ENCODE results near the gene OMD. TPM values are rescaled to one million over a fixed set of nuclear protein-coding genes. Genes with fewer than 3 reads are reported as not detected.
"Not testable (repeated sequence)": the region's sequence is repeated elsewhere in the genome, so short reads cannot be mapped to it uniquely, and the experiment has no call there.

OMD gene
- total and polyA plus RNA-seq, 9 of the 15 experiments (the other 6 are each of a cell fraction or from before 2014, with no cell fraction given) = 0.21 TPM; not detected in 8

DNA sequence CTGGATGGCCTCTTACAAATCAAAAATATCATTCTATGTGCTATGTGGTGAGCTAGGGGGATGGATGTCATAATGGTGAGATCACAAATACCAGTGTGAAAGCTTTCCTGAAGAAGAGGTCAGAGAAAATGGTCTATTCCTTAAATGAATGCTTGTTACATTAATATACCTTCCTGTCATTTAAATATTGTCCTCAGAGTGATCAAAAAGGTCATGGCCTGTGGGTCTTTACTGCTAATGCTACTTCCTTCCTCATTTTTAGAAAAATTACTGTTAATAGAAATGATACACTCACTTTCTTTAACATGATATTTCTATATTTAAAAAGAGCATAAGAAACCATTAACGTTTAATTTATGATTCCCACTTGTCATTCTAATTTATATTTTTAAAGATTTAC, 9.7 kb downstream of the OMD start:
- no peak for ATAC-seq
- no peak overlapping the region for H3K4me3 ChIP-seq
- H3K9ac ChIP-seq (ENCODE audit: insufficient read depth in 1 of 2, low read depth in 2 of 2, low read length in 2 of 2) = no peak overlapping the region
- no peaks in the 10 kb centered on the region for H3K9me3 ChIP-seq (replicated peaks; ENCODE audit: control insufficient read depth, insufficient read depth, low read depth, low read length)
- no peak overlapping the region for H3K27ac ChIP-seq (ENCODE audit: extremely low read depth, low read depth, low read length)
- 20% methylated on average over 1 of the region's 1 CpG for WGBS (ENCODE audit: insufficient coverage, low coverage, missing lambda C conversion rate)
- H3K79me2 ChIP-seq (ENCODE audit: control insufficient read depth, insufficient read depth, low read length) = no peaks in the 10 kb centered on the region
- POLR2A ChIA-PET = no interaction called here
- TF ChIP-seq, protein P1, sequence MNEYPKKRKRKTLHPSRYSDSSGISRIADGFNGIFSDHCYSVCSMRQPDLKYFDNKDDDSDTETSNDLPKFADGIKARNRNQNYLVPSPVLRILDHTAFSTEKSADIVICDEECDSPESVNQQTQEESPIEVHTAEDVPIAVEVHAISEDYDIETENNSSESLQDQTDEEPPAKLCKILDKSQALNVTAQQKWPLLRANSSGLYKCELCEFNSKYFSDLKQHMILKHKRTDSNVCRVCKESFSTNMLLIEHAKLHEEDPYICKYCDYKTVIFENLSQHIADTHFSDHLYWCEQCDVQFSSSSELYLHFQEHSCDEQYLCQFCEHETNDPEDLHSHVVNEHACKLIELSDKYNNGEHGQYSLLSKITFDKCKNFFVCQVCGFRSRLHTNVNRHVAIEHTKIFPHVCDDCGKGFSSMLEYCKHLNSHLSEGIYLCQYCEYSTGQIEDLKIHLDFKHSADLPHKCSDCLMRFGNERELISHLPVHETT (CRISPR knock-in tag; conservative IDR thresholded peaks at IDR 0.05 in 1 of 2, IDR thresholded peaks at IDR 0.05 in 1 of 2) = no peak
- TF ChIP-seq HMG20B (CRISPR knock-in tag; IDR thresholded peaks at IDR 0.05) (no peak), POLR3A (IDR thresholded peaks at IDR 0.05; ENCODE audit: borderline replicate concordance, extremely low read depth, insufficient read depth, insufficient read length) (no peak), TCF7 (IDR thresholded peaks at IDR 0.05; ENCODE audit: borderline replicate concordance) (no peak)
- BruUV-seq (replicated peaks) = no TSS peak
- no peaks in the 10 kb centered on the region for H4K20me1 ChIP-seq (replicated peaks; ENCODE audit: control insufficient read depth, insufficient read depth, low read length)
- in situ Hi-C loops (cut with MboI) (no loop called here), intact Hi-C loops (cut with micrococcal nuclease) (no loop called here)
- no peaks in the 10 kb centered on the region; a peak in 1 of 5 replicates for H3K4me1 ChIP-seq (replicated peaks in 1 of 2; ENCODE audit: control insufficient read depth in 2 of 2, insufficient read depth in 2 of 2, low read length in 2 of 2)
- no peaks in the 10 kb centered on the region; the same call in 2 of the 3 replicates for H3K36me3 ChIP-seq (ENCODE audit: control insufficient read depth, insufficient read depth, low read length)
- no peak for FAIRE-seq
- no peaks in the 10 kb centered on the region for H3K9me1 ChIP-seq (ENCODE audit: control insufficient read depth, insufficient read depth, low read length)
- H3K4me2 ChIP-seq (ENCODE audit: insufficient read depth, low read length) = no peak overlapping the region
- no peak for DNase-seq (ENCODE audit: extremely low read depth in 1 of 4, low spot score in 3 of 4)
- CTCF ChIA-PET (ENCODE audit: low intra/inter-chr PET ratio) = no interaction called here
- H3K27me3 ChIP-seq (ENCODE audit: control insufficient read depth in 2 of 2, insufficient read depth in 2 of 2, low read length in 2 of 2) = no peaks in the 10 kb centered on the region
- no peak overlapping the region for H2AFZ ChIP-seq (ENCODE audit: low read depth, low read length)

DNA sequence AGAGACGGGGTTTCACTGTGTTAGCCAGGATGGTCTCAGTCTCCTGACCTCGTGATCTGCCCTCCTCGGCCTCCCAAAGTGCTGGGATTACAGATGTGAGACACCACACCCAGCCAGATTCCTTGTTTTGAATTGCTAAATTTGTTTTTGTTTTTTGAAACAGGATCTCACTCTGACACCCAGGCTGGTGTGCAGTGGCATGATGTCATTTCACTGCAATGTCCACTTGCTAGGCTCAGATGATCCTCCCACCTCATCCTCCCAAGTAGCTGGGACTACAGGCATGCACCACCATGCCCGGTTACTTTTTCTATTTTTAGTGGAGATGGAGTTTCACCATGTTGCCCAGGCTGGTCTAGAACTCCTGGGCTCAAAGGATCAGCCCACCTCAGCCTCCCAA, 13.1 kb downstream of the OMD start:
- H3K27ac ChIP-seq (ENCODE audit: extremely low read depth, low read depth, low read length); H3K4me3 ChIP-seq; intact Hi-C loops (cut with micrococcal nuclease); H4K20me1 ChIP-seq (replicated peaks; ENCODE audit: control insufficient read depth, insufficient read depth, low read length); H3K9ac ChIP-seq (ENCODE audit: insufficient read depth in 1 of 2, low read depth in 2 of 2, low read length in 2 of 2); H3K9me1 ChIP-seq (ENCODE audit: control insufficient read depth, insufficient read depth, low read length); H3K79me2 ChIP-seq (ENCODE audit: control insufficient read depth, insufficient read depth, low read length); in situ Hi-C loops (cut with MboI); H3K4me2 ChIP-seq (ENCODE audit: insufficient read depth, low read length); BruUV-seq (replicated peaks); H3K4me1 ChIP-seq (replicated peaks in 1 of 2; ENCODE audit: control insufficient read depth in 2 of 2, insufficient read depth in 2 of 2, low read length in 2 of 2); CTCF ChIA-PET (ENCODE audit: low intra/inter-chr PET ratio); H3K9me3 ChIP-seq (replicated peaks; ENCODE audit: control insufficient read depth, insufficient read depth, low read depth, low read length); H2AFZ ChIP-seq (ENCODE audit: low read depth, low read length); FAIRE-seq; DNase-seq (ENCODE audit: extremely low read depth in 1 of 4, low spot score in 3 of 4); POLR2A ChIA-PET; H3K36me3 ChIP-seq (ENCODE audit: control insufficient read depth, insufficient read depth, low read length); H3K27me3 ChIP-seq (ENCODE audit: control insufficient read depth in 2 of 2, insufficient read depth in 2 of 2, low read length in 2 of 2); TF ChIP-seq JUND (tag; IDR thresholded peaks at IDR 0.05; ENCODE audit: borderline replicate concordance, low read depth, low read length): not testable (repeated sequence)
- ATAC-seq = peak; percentile 61; the same call in 2 of the 3 replicates
- 32% methylated on average over 4 of the region's 4 CpGs for WGBS (ENCODE audit: insufficient coverage, low coverage, missing lambda C conversion rate)
- TF ChIP-seq ATF7 (IDR thresholded peaks at IDR 0.05) (peak; percentile 75), TRIM24 (IDR thresholded peaks at IDR 0.05) (peak in 1 of 2 experiments; percentile 59; a peak in 2 of 4 replicates), JUND (IDR thresholded peaks at IDR 0.05; ENCODE audit: borderline replicate concordance, low read depth, low read length) (peak; percentile 14; the same call in 1 of the 2 replicates), CEBPG (CRISPR knock-in tag; IDR thresholded peaks at IDR 0.05) (0 out of 2 replicates have a peak, but pooled peaks have one; percentile 15), CEBPG (tag; conservative IDR thresholded peaks at IDR 0.05 in 1 of 2, IDR thresholded peaks at IDR 0.05 in 1 of 2) (peak in 1 of 2 experiments; percentile 64; a peak in 2 of 4 replicates)
- TF ChIP-seq, protein P2, sequence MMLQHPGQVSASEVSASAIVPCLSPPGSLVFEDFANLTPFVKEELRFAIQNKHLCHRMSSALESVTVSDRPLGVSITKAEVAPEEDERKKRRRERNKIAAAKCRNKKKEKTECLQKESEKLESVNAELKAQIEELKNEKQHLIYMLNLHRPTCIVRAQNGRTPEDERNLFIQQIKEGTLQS (IDR thresholded peaks at IDR 0.05) = peak; percentile 65
- TF ChIP-seq, protein P2 (CRISPR knock-in tag; conservative IDR thresholded peaks at IDR 0.05) = not testable (repeated sequence)
